G401.6 (cell line): Measurements from ENCODE around the gene ANKRD13D.

Source experiments
- FAIRE-seq: peaks from 2 replicates; lab custom pipeline; 2012; peaks lifted over from hg19 to GRCh38; lab: Jason Lieb, UNC

Gene ANKRD13D

DNA sequence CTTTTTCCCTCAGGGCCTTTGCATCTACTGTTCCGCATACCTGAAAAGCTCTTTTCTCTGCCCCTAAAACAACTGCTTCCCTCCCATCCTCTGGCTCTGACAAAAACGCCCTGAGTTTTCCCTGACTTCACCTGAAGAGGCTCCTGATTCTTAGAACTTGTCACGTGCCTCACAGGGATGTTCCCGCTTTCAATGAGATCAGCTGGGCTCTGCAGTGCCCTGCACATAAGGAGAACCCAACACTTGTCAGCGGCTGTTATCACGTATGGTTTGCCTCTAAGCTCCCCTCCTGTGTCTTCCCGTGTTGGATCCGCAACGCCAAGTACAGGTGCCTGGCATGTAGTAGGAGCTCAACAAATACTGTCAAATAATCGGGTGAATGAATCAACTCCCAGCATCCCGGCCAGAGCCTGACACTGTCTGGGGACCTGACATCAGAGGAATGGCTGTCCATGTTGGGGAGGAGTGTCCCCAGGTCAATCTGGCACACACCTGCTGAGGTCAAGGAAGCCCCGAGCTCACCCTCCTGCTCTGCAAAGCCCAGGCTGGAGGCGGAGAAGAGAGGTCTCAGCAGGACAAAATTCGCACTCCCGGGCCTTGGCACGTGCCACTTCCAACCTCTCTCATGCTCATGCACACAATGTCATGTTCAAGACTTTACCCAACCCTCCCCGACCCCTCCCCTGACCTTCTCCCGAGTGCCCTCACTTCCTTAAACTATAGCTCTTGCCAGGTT lies 27.0 kb upstream of the ANKRD13D start:
- FAIRE-seq = no peak

DNA sequence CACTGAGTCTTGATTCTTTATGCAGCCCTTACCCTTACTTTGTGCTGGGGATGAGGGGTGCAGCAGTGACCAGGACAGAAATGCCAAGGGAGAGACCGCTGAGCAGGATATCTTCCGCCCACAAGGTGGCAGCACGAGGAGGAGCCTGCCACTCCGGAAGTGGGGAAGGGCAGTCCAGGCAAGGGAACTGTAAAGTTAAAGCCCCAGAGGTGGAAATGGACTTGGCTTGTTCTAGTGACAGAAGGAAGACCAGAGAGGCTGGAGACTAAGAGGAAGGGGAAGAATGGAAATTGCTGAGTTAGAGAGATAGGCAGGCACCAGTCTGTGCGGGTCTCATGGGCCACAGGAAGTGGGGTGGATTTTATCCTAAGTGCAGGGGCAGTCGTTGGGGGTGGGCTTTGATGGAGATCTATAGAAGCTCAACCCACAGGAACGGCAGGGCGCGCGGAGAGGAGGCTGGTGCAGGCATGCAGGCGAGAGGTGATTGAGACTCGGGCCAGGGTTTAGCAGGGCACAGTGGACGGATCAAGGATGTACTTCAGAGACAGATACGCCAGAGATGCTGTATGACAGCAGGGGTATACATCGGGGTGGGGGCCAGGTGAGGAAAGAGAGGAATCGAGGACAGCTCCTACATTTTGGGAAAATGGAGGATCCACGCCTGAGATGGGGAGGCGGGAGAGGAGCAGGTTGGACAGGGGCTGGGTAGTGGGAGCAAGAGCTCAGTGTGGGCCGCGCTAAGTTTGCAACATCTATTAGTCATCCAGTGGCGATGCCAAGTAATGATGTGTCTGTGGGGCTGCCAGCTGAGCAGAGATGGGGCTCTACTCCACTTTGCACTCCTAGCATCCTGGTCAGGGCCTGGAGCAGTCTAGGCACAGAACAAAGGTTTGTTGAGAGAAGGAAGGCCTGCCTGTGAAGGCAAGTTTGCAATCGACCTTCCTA lies 26.1 kb upstream of the ANKRD13D start:
- peak; percentile 49 for FAIRE-seq

DNA sequence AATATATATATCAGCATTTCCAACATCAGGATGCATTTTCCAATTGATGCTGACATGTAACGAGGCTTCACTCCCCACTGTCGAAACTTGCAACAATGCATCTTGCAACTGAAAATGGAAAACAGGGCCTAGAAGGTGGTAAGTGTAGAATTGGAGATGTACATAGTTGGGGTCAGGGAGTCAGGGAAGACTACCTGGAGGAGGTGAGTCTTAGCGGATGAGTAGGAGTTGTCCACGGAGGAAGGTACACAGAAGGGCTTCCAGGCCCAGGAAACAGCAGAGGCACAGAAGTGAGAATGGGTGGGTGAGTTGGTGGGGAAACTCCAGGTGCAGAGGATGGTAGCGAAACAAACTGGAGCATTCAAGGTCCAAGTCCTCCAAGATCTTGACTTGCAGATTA lies 24.8 kb upstream of the ANKRD13D start:
- FAIRE-seq = no peak

DNA sequence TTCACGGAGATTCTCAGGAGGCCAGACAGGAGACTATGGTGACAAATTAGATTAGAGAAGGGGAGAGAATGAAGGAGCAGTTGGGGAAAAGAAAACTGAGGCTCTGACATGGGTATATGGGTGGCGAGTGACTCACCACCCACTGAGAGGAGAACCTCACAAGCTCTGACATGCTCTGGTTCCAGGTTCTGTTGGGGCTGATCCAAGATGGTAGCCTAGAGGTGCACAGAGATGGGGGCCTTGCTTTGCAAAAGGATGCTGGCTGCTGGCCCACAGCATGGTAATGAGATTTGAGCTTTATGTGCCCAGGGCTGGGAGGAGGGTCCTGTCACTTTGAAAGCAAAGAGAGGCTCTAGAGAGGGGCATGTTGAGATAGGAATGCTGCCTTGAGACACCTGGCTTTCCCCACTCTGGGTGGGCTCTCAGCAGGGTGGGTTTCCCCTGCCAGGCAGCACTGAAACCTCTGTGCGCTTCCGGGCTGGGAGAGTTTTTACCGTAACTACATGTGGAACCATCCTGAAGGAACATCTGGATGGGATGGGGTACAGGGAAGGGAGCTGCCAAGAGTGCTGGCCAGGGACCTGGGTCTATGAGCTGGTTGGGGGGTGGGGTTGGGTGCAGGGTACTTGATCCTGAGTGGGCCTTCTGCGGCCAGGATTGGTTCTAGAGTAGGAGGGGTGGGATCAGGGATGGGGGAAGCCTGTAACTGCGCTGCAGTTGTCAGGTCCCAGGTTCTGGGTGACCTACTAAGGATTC lies 24.0 kb upstream of the ANKRD13D start:
- FAIRE-seq = no peak

DNA sequence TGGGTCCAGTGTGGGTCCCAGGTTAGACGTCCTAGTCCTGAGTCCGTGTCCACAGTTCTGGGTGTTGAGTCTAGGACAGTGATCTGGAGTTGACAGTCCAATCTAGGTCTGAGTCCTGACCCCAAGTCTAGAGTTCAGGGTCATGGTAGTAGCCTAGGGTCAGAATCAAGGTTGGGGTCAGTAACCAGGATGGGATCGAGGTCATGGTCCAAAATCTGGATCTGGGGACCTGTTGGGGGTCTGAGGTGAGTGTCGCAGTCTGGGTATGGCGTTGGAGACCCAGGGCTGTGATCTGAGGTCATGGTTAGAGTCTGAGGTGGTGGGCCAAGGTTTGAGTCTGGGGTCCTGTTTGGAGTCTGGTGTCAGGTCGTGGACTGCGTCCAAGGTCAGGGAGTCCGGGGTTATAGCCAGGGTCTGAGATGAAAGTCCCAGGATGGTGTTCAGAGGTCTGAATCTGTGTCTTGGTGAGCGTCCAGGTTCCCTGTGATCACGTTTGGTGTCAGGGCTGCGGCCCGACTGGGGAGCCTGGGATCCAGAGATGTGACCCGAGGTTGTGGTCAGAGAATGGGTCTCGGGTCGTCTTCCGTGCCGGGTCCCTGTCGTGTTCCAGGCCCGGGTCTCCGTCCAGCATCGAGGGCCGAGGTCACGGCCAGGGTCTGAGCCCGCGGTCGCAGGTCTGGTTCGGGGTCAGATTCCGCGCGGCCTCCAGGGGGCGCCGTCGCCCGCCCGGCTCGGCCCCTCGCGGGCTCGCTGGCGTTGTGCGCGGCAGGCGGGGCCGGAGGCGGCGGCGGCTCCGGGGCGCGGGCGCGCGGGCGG lies 23.3 kb upstream of the ANKRD13D start:
- FAIRE-seq = no peak

DNA sequence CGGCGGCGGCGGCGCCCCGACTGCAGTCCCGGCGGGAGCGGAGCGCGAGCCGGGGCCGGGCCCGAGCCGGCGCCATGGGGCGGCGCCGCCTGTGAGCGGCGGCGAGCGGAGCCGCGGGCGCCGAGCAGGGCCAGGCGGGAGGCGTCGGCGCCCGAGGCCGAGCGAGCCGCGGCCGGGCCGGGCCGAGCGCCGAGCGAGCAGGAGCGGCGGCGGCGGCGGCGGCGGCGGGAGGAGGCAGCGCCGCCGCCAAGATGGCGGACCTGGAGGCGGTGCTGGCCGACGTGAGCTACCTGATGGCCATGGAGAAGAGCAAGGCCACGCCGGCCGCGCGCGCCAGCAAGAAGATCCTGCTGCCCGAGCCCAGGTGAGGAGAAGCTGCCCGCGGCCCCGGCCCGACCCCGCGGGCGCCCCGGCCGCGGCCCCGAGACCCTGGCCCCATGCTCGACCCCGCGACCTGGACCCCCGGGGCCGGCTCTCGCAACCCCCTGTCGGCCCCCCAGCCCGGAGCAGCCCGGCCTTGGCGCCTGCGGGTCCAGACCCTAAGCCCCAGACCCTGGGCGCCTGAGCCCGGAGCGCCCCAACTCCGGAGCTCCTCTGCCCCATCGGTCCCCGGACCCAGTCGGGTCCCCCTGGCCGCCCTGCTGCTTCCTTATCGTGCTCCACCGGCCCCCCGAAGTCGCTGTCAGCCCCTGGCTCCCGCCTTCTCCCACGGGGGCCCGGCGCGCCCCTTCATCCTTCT lies 22.5 kb upstream of the ANKRD13D start, which contains the start of gene GRK2:
GRK2 (plus strand) TSS at position 25 of the 739 bp plus-strand sequence; CDS start at position 252, 227 bp downstream.
- no peak for FAIRE-seq

DNA sequence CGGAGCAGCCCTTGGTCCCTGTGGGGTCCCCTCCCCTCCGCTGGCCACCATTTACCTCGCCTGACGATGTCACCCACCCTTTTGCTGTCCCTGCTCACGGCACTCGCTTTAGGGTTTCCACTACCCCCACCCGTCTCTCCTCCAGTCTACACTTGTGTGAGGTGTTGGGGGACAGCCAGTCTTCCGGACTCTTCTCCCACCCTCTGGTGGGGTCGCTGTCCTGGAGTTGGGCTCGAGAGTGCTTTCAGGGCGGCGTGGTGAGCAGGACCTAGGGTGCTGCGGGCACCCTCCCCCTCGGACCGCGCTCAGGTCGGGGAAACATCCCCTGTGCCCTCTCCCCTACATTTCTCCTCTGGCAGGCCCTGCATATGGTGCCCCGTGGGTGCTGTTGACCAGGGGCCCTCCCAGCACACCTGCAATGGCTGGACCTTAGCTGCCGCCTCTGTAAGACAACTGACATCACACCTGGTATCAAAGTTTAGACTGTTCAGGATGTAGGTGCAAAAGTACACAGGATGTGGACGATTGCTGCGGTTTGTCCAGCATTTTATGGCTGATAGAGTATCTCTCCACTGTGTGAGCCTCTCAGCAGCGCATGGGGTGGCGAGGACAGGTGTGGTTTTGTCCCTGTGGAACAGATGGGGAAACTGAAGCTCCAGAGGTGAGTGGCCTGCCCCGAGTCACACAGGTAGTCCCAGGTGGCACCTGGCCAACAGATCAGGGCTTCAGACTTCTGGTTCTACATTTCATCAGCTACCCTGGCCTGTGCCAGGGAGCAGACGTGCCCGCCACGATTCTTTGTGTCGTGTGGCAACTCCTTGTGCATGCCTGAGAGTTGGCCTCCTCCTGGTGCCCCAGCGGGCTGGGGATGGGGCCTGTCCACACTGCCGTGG lies 21.7 kb upstream of the ANKRD13D start:
- FAIRE-seq = no peak

DNA sequence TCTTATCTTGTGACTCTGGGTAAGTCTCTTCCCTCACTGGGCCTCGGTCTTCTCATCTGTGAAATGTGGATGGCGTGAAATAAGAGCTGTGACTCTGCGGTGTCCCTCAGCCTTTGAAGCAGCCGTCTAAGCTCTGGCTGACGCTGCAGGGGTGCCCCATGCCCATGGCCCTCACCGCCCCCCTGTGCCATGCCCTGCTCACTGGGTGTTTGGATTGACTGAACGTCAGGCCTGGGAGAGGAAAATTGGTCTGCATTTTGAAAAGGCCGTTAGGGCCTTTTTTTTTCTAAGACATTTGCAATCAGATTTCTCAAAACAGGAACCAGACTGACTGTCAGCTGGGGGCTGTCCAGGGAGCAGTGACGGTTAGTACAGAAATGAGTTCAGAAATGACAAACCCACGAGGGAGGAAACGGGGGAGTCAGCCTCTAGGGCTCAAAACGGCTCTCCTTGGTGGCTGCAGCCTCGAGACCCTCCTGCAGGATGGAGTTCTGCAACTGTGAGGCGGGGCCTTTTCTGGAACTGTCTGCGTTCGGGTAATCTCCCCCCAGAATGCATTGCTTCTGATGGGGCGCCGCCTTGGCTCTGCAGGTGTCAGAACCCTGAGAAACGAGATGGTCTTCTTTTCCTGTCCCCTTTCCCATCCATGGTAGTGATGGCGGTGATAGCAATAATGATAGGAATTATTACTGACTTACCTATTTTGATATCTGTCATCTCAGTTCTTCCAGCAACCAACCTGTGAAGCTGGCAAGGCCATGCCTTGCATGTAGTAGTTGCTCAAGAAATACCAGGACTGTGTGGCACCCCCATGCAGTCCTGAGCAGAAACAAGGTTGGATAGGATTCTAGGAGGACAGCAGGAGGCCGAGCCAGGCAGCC lies 20.8 kb upstream of the ANKRD13D start:
- FAIRE-seq = no peak

DNA sequence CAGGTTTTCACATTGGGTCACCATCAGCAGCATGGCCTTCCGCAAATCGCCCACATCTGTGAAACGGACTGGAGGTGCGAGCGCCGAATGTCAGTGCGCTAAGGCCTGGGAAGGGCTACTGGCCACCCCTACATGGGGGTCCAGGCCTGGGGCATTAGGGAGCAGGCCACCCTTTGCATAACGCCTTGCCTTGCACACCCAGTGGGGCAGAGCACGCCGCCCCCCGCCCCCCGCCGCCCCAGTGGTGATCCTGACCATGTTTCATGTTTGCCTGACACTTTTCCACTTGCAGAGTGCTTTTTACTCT lies 20.2 kb upstream of the ANKRD13D start:
- no peak for FAIRE-seq

DNA sequence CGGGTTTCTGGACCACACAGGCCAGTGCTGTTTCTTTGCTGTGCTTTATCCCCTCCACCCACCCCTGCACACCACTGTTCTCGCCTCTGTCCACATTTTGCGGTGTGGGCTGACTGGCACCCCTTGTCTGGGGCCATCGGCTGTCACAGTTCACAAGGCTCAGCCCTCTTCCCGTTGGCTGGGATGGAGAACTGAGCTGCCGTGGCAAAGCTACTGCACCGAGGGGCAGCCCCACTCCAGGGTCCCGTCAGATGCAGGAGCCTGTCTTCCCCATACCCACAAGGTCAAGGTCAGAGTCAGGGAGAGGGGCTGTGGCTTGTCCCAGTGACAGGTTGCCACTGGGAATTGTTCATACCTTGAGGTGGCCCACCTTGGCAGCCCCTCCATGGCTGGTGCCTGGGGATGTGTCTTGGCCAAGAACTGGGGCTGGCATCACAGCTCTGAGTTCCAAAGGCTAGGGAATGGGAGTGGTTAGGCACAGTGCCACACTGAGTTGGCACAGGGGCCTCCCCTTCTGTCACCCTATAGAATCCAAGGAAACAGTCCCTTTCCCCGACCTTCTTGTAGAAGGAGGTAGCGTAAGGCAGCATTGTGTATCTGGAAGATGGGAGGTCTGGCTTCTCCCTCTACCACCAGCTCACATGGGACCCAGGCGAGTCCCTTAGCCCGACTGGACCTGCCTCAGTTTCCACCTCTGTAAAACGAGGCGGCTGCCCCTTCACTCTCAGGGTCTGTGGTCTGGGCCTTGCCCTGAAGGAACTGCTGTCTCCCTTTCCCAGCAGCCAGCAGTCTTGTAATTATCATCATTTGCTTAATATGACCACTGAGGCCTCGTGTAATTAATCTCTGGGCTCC lies 19.5 kb upstream of the ANKRD13D start:
- FAIRE-seq = no peak

DNA sequence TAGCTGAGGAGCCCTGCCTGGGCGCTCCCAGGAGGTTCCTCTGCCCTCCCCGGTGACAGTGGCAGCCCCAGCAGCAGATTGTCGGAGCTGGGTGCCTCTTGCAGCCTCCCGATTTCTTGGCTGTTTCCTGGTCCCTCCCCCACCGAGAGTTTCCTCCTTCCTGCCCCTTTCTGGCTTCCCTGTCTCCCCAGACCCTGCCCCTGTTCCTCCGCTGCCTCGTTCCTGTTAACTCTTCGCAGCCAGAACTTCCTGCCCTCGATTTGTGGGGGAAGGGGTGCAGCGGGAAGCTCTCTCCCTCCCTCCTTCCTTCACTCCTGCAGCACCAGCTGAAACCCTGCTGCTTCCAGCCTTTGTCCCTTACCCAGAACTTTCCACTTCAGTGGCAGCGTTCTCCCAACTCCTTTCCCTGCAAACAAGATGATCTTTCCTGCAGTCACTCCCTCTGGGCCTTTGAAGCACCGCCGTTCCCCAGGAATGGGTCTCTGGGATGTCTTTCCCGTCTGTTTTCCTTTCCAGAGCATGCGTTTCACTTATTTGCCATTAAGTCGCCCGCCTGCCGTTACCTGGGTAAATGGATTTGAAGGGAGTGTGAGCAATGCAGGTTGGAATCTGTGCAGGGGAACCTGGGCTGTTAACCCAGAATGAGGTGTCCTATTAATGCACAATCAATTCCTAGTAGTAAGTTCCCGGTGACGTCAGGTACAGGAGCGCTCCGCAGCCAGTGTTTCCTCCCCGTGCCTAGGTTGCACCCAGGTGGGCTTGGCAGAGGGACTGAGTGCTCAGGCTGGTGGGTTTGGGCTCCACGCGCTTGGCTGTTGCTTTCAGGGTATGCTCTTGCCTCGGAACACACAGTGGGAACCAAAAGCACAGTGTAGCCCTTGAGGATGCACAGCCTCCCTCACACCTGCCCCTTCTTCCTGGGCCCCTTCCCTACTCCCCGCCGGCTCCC lies 18.6 kb upstream of the ANKRD13D start:
- FAIRE-seq = no peak

DNA sequence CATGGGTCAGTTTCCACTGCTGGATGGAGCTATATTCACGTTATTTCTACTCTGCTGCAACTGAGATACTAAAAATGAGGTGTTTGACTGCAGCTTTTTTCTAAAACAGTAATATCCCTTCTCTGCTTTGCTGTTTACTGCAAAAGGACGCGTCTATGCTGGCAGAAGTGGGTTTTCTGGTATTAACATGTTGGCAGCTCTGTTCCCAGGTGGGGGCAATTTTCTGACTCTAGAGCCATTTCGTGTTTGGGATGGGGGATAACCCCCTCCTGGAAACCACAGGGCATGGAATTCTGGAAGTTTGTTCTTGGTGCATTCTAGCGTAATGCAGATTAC lies 17.9 kb upstream of the ANKRD13D start:
- FAIRE-seq = no peak

DNA sequence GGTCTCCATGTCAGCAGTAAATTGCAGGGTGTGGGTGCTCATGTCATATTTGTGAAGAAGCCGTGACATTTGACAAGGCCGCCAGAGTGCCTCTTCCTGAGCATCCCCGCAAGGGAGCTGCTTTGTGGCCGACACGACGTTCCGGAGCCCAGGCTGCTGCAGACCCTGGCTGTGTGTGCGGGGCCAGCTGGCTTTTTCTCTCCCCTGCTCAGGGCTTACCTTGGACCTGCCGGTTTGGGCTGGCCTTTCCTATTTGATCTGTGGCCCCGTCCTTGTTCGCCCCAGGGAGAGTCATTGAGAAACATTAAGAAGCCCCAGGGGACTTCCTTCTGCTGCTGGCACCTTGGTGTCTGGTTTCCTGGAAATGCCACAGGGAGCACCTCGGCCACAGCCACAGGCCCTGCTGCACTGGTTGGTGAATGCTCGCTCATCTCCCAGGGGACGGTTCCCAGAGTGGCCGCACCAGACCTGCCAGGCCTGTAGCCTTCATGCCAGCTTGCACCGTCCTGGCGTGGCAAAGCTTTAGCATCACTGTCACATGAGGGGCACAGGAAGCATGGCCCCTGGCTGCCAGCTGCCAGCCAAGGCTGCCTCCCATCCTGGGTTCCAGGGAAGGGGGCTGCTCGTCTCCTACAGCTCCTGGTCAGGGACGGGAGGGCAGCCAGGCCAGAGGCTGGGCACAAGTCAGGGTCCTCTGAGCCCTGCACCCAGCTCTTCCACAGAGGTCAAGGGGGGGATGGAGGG lies 17.4 kb upstream of the ANKRD13D start:
- no peak for FAIRE-seq

DNA sequence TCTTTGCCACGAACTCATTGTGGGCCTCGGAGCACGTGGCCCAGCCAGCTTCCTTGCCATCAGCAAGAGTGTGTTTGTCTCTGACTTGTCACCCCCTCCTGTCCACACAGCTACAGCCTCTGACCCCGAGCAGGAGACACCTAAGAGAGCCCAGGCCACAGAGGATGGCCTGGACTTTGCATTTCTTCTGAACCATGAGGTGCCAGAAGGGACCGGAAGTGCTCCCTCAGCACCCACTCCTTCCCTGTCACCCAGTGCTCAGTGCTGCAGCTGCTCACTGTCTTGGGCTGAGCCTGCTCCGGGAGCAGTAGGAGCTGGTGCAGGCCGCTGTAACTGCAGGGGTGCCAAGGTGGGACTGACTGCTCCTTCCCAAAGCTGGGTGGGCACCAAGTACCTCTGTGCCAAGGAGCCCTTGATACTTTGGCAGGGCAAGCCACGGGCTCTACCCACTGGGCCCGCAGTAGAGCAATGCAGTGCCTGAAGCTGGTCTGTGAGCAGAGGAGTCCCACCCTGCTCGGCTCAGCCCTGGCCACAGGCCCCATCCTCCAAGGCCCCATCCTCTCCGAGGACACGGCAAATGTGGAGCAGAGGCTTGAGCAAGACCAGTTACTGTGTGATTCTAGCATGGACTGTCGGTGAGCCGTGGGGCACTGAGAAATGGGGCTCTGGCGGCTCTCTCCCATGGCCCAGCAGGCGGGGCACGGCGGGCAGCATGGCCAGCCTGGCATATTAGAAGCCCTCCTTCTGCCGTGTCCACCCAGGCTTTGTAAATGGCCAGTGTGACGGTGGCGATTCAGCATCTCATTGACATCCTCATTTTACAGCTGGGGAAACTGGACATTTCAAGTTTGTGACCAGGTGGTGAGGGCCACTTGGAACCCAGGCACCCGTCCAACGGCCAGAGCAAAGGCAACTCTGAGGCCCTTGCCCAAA lies 16.5 kb upstream of the ANKRD13D start:
- FAIRE-seq = no peak
